ENCODE data around the gene MYO3A.

The MYO3A gene

GRCh38 chr10:26172131-26172530, 238.1 kb downstream of the MYO3A start:
- Histone ChIP-seq H3K4me1 (ENCODE audit: low read length) (no peaks in the 10 kb centered on the region), H3K4me2 (ENCODE audit: low read depth, low read length) (no peak overlapping the region), H3K27me3 (replicated peaks; ENCODE audit: insufficient read depth, low read length) (no peaks in the 10 kb centered on the region), H3K27ac (ENCODE audit: low read length) (no peak overlapping the region), H3K9me2 (replicated peaks; ENCODE audit: insufficient read depth, low read length) (no peaks in the 10 kb centered on the region), H4K20me1 (ENCODE audit: insufficient read depth, low read length) (no peaks in the 10 kb centered on the region), H3K9ac (ENCODE audit: low read length) (no peak overlapping the region), H3K79me2 (ENCODE audit: low read length) (no peaks in the 10 kb centered on the region), H2AFZ (ENCODE audit: low read length) (no peak overlapping the region), H3F3A (ENCODE audit: insufficient read depth, low read length) (no peaks in the 10 kb centered on the region), H3K36me3 (replicated peaks; ENCODE audit: insufficient read depth, low read length) (no peaks in the 10 kb centered on the region), H3K4me3 (ENCODE audit: low read length) (no peak overlapping the region), H3K9me3 (replicated peaks; ENCODE audit: insufficient read depth, low read length) (no peaks in the 10 kb centered on the region)
- TF ChIP-seq EZH2 (optimal IDR thresholded peaks at IDR 0.05; ENCODE audit: low read depth, low read length) (no peak), CTCF (IDR thresholded peaks at IDR 0.05; ENCODE audit: low read length) (no peak), EZH2phosphoT487 (IDR thresholded peaks at IDR 0.05; ENCODE audit: low read length) (no peak)
- no peak for DNase-seq

- no peaks in the 10 kb centered on the region for H3K27me3 ChIP-seq (replicated peaks; ENCODE audit: insufficient read depth, low read length)
- no peak overlapping the region for H3K27ac ChIP-seq (ENCODE audit: low read length)
- no peaks in the 10 kb centered on the region for H3K36me3 ChIP-seq (replicated peaks; ENCODE audit: insufficient read depth, low read length)
- no peaks in the 10 kb centered on the region for H3K9me2 ChIP-seq (replicated peaks; ENCODE audit: insufficient read depth, low read length)
- no peak overlapping the region for H3K9ac ChIP-seq (ENCODE audit: low read length)
- H3K4me1 ChIP-seq (ENCODE audit: low read length): no peaks in the 10 kb centered on the region
- H3K4me3 ChIP-seq (ENCODE audit: low read length): no peak overlapping the region
- TF ChIP-seq CTCF (IDR thresholded peaks at IDR 0.05; ENCODE audit: low read length) (no peak), EZH2phosphoT487 (IDR thresholded peaks at IDR 0.05; ENCODE audit: low read length) (no peak), EZH2 (optimal IDR thresholded peaks at IDR 0.05; ENCODE audit: low read depth, low read length) (no peak)
- H3K79me2 ChIP-seq (ENCODE audit: low read length): no peaks in the 10 kb centered on the region
- H3F3A ChIP-seq (ENCODE audit: insufficient read depth, low read length): no peaks in the 10 kb centered on the region
- no peak overlapping the region for H2AFZ ChIP-seq (ENCODE audit: low read length)
- no peak overlapping the region for H3K4me2 ChIP-seq (ENCODE audit: low read depth, low read length)
- no peak for DNase-seq
- H4K20me1 ChIP-seq (ENCODE audit: insufficient read depth, low read length): no peaks in the 10 kb centered on the region
- H3K9me3 ChIP-seq (replicated peaks; ENCODE audit: insufficient read depth, low read length): no peaks in the 10 kb centered on the region
Observed at GRCh38 chr10:26173837-26174236, 239.8 kb downstream of the MYO3A start.

DNA sequence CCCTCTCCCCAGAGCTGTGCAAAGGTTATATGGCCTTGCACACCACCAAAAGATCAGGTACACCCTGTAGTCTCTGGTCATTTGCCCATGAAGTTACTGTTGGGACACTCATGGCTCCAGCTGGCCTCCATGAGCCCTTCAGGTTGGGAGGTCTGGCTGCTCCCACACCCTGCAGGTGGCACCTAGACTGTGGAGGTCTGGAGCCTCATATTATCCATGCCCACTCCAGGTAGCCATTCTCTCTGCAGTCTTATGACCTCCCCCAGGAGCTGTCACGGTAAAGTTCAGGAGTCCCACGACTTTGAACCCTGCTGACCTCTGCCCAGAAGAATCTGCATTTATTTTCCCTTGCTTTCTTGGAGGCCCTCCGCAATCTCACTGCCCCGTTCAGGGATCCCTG, 243.3 kb downstream of the MYO3A start:
- DNase-seq: no peak
- no peaks in the 10 kb centered on the region for H3K36me3 ChIP-seq (replicated peaks; ENCODE audit: insufficient read depth, low read length)
- H3K9me3 ChIP-seq (replicated peaks; ENCODE audit: insufficient read depth, low read length): no peaks in the 10 kb centered on the region
- no peak overlapping the region for H3K4me2 ChIP-seq (ENCODE audit: low read depth, low read length)
- H3K9me2 ChIP-seq (replicated peaks; ENCODE audit: insufficient read depth, low read length): no peaks in the 10 kb centered on the region
- no peaks in the 10 kb centered on the region for H3F3A ChIP-seq (ENCODE audit: insufficient read depth, low read length)
- no peak for TF ChIP-seq EZH2 (optimal IDR thresholded peaks at IDR 0.05; ENCODE audit: low read depth, low read length)
- no peak for TF ChIP-seq EZH2phosphoT487 (IDR thresholded peaks at IDR 0.05; ENCODE audit: low read length)
- no peak for TF ChIP-seq CTCF (IDR thresholded peaks at IDR 0.05; ENCODE audit: low read length)
- H4K20me1 ChIP-seq (ENCODE audit: insufficient read depth, low read length): no peaks in the 10 kb centered on the region
- H3K27me3 ChIP-seq (replicated peaks; ENCODE audit: insufficient read depth, low read length): no peaks in the 10 kb centered on the region
- H3K4me3 ChIP-seq (ENCODE audit: low read length): no peak overlapping the region
- H2AFZ ChIP-seq (ENCODE audit: low read length): no peak overlapping the region
- H3K4me1 ChIP-seq (ENCODE audit: low read length): no peaks in the 10 kb centered on the region
- no peak overlapping the region for H3K27ac ChIP-seq (ENCODE audit: low read length)
- H3K9ac ChIP-seq (ENCODE audit: low read length): no peak overlapping the region
- H3K79me2 ChIP-seq (ENCODE audit: low read length): no peaks in the 10 kb centered on the region

Measured in MM.1S (cell line).